Neural cell (in vitro differentiated cells): Measurements from ENCODE around the gene PER2. TPM values are rescaled to one million over a fixed set of nuclear protein-coding genes. Genes with fewer than 3 reads are reported as not detected.

Experiments
- H2AFZ ChIP-seq: fragments of 200-600, 300-800 bp; sonication (generic), shearing (Covaris generic); 2 replicates; pipeline ENCODE4 v1.6.0; 2014; ENCODE audit warnings: low read depth, mild to moderate bottlenecking, antibody characterized with exemption, low read length, moderate library complexity
- H3F3A ChIP-seq: fragments of 200-600 bp; shearing (Covaris generic); 2 replicates; pipeline ENCODE4 v1.6.1; 2016; ENCODE audit warnings: mild to moderate bottlenecking, moderate library complexity, mixed read lengths, antibody characterized with exemption, low read length; ENCODE audit not compliant: insufficient read depth, poor library complexity, severe bottlenecking
- H3K27ac ChIP-seq: fragments of 200-600, 300-800 bp; sonication (generic), shearing (Covaris generic); 2 replicates; pipeline ENCODE4 v1.5.1; 2014; ENCODE audit warnings: mild to moderate bottlenecking, low read length, moderate library complexity
- H3K27me3 ChIP-seq: fragments of 300-800, 200-600 bp; sonication (generic), shearing (Covaris generic); 2 replicates; pipeline ENCODE4 v1.6.0; 2014; ENCODE audit warnings: mild to moderate bottlenecking, low read depth, low read length, moderate library complexity; ENCODE audit not compliant: insufficient read depth
- H3K36me3 ChIP-seq: fragments of 300-800, 200-600 bp; sonication (generic), shearing (Covaris generic); 2 replicates; pipeline ENCODE4 v1.5.1; 2014; ENCODE audit warnings: mild to moderate bottlenecking, antibody characterized with exemption, low read length, moderate library complexity; ENCODE audit not compliant: insufficient read depth
- H3K4me2 ChIP-seq: fragments of 300-800, 200-600 bp; sonication (generic), shearing (Covaris generic); 2 replicates; pipeline ENCODE4 v1.6.0; 2014; ENCODE audit warnings: mild to moderate bottlenecking, low read length
- H3K4me3 ChIP-seq: fragments of 300-800, 200-600 bp; sonication (generic), shearing (Covaris generic); 2 replicates; pipeline ENCODE4 v1.5.1; 2014; ENCODE audit warnings: mild to moderate bottlenecking, low read length, moderate library complexity
- H3K79me2 ChIP-seq: fragments of 200-600 bp; shearing (Covaris generic); replicated peaks from 2 replicates; pipeline ENCODE4 v1.6.0; 2014; ENCODE audit warnings: mild to moderate bottlenecking, low read length, moderate library complexity; ENCODE audit not compliant: insufficient read depth
- H3K9ac ChIP-seq: fragments of 300-800, 200-600 bp; sonication (generic), shearing (Covaris generic); 2 replicates; pipeline ENCODE4 v1.6.1; 2016; ENCODE audit warnings: mild to moderate bottlenecking, low read length, mixed read lengths
- H3K9me2 ChIP-seq: fragments of 200-600 bp; shearing (Covaris generic); 2 replicates; pipeline ENCODE4 v1.6.1; 2016; ENCODE audit warnings: mild to moderate bottlenecking, low read length, mixed read lengths; ENCODE audit not compliant: insufficient read depth
- H3K9me3 ChIP-seq: fragments of 200-600, 300-800 bp; sonication (generic), shearing (Covaris generic); 2 replicates; pipeline ENCODE4 v1.6.1; 2016; ENCODE audit warnings: mild to moderate bottlenecking, mixed run types, low read length, moderate library complexity, mixed read lengths
- H4K20me1 ChIP-seq: fragments of 200-600 bp; shearing (Covaris generic); 2 replicates; pipeline ENCODE4 v1.6.1; 2016; ENCODE audit warnings: mild to moderate bottlenecking, mixed run types; ENCODE audit not compliant: insufficient read depth
- CTCF ChIP-seq: fragments of 450-650 bp; IDR thresholded peaks from 2 replicates; pipeline ENCODE4 v1.5.1; 2014; ENCODE audit warnings: antibody characterized with exemption, mild to moderate bottlenecking, moderate library complexity; ENCODE audit not compliant: poor library complexity, severe bottlenecking
- EP300 ChIP-seq: fragments of 450-650 bp; conservative IDR thresholded peaks from 2 replicates; pipeline ENCODE4 v1.6.1; 2014; ENCODE audit warnings: antibody characterized with exemption, mild to moderate bottlenecking, moderate library complexity; ENCODE audit not compliant: poor library complexity, severe bottlenecking
- EZH2 ChIP-seq: fragments of 200-600, 300-800 bp; shearing (Covaris generic), sonication (generic); IDR thresholded peaks from 2 replicates; pipeline ENCODE4 v1.6.1; 2014; ENCODE audit warnings: antibody characterized with exemption, low read length, borderline replicate concordance, mild to moderate bottlenecking; ENCODE audit not compliant: insufficient read depth, poor library complexity, severe bottlenecking
- MXI1 ChIP-seq: fragments of 450-650 bp; conservative IDR thresholded peaks from 2 replicates; pipeline ENCODE4 v1.6.1; 2014; ENCODE audit warnings: antibody characterized with exemption, mild to moderate bottlenecking; ENCODE audit not compliant: poor library complexity, severe bottlenecking
- POLR2AphosphoS5 ChIP-seq: IDR thresholded peaks from 2 replicates; pipeline ENCODE4 v1.6.1; 2012
- RAD21 ChIP-seq: fragments of 450-650 bp; conservative IDR thresholded peaks from 2 replicates; pipeline ENCODE4 v1.6.1; 2014; ENCODE audit warnings: antibody characterized with exemption, mild to moderate bottlenecking, moderate library complexity
- SMC3 ChIP-seq: fragments of 450-650 bp; conservative IDR thresholded peaks from 2 replicates; pipeline ENCODE4 v1.6.1; 2014; ENCODE audit warnings: antibody characterized with exemption, mild to moderate bottlenecking, moderate library complexity; ENCODE audit not compliant: poor library complexity
- TAF1 ChIP-seq: IDR thresholded peaks from 2 replicates; pipeline ENCODE4 v1.6.1; 2012; ENCODE audit warnings: low read depth
- polyA plus RNA-seq: library from polyadenylated mRNA; depleted of rRNA; stranded (reverse); fragments of >200 nt; gene quantifications from 2 replicates; pipeline ENCODE4 v1.2.3, GENCODE V29; 2014
- TF ChIP-seq, protein P1 (sequence below): IDR thresholded peaks from 2 replicates; pipeline ENCODE4 v1.6.1; 2012; ENCODE audit warnings: borderline replicate concordance

The PER2 gene
- polyA plus RNA-seq, 1 donor from 2014 or later = 3.2 TPM

DNA sequence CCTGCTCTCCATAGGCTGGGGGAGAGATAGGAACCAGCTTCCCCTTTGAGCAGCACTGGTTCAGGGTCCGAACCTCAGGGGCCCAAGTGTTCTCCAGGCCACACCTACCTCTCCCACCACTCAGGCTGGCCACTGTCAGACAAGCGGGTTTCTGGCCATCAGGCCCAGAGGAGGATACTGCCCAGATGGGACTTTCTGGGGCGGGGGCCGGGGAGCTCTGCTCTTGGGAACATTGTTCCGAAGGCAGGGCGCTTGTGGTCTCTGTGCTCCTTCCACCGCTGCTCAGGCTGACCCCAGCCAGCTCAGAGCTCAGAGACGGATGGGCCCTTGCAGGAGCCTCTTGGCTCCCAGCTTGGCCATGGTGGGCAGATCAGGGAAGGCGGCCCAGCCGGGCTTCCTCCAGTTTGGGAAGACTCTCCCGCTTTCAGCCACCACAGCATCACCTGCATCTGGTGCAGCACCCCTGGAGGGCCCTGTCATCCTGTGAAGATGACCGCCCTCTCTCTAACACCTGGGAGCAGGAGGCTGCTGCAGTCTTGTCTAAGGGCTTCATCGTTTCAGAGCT lies 26.7 kb upstream of the PER2 start:
- Histone ChIP-seq H3K9ac (no peak overlapping the region), H2AFZ (no peak overlapping the region), H3K36me3 (no peaks in the 10 kb centered on the region), H3K27me3 (no peaks in the 10 kb centered on the region), H3K27ac (no peak overlapping the region), H3K4me2 (no peak overlapping the region), H3K9me3 (no peaks in the 10 kb centered on the region), H3K9me2 (no peaks in the 10 kb centered on the region), H3K79me2 (no peaks in the 10 kb centered on the region), H3K4me3 (no peak overlapping the region), H3F3A (no peaks in the 10 kb centered on the region), H4K20me1 (no peaks in the 10 kb centered on the region)
- TF ChIP-seq SMC3 = no peak

DNA sequence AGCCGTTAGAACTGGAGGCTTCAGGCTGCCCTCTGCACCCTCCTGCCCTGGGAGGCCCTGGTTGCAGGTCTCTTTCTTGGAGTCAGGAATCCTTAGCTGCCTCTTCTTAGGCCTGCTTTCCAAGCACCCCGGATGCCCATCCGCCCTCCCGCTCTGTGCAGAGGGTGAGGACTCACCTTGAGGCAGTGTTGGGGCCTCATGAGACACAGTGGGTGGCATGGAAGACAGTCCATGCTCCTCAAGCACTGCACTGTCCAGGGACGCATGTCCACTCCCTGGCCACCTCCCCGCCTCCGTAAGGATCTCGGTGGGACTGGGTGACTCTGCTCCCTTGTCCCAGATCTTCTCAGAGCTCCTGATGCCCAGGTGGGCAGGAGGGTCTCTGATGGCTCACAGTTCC lies 26.2 kb upstream of the PER2 start:
- no peaks in the 10 kb centered on the region for H3K27me3 ChIP-seq
- no peaks in the 10 kb centered on the region for H3F3A ChIP-seq
- H3K4me2 ChIP-seq = no peak overlapping the region
- H2AFZ ChIP-seq = no peak overlapping the region
- no peak overlapping the region for H3K27ac ChIP-seq
- H3K79me2 ChIP-seq = no peaks in the 10 kb centered on the region
- no peaks in the 10 kb centered on the region for H3K9me3 ChIP-seq
- H4K20me1 ChIP-seq = no peaks in the 10 kb centered on the region
- H3K9ac ChIP-seq = no peak overlapping the region
- H3K36me3 ChIP-seq = no peaks in the 10 kb centered on the region
- H3K9me2 ChIP-seq = no peaks in the 10 kb centered on the region
- TF ChIP-seq SMC3 (no peak), TAF1 (no peak), EZH2 (no peak), CTCF (no peak), MXI1 (no peak), RAD21 (no peak), EP300 (no peak), POLR2AphosphoS5 (no peak)
- TF ChIP-seq, protein P1, sequence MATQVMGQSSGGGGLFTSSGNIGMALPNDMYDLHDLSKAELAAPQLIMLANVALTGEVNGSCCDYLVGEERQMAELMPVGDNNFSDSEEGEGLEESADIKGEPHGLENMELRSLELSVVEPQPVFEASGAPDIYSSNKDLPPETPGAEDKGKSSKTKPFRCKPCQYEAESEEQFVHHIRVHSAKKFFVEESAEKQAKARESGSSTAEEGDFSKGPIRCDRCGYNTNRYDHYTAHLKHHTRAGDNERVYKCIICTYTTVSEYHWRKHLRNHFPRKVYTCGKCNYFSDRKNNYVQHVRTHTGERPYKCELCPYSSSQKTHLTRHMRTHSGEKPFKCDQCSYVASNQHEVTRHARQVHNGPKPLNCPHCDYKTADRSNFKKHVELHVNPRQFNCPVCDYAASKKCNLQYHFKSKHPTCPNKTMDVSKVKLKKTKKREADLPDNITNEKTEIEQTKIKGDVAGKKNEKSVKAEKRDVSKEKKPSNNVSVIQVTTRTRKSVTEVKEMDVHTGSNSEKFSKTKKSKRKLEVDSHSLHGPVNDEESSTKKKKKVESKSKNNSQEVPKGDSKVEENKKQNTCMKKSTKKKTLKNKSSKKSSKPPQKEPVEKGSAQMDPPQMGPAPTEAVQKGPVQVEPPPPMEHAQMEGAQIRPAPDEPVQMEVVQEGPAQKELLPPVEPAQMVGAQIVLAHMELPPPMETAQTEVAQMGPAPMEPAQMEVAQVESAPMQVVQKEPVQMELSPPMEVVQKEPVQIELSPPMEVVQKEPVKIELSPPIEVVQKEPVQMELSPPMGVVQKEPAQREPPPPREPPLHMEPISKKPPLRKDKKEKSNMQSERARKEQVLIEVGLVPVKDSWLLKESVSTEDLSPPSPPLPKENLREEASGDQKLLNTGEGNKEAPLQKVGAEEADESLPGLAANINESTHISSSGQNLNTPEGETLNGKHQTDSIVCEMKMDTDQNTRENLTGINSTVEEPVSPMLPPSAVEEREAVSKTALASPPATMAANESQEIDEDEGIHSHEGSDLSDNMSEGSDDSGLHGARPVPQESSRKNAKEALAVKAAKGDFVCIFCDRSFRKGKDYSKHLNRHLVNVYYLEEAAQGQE = no peak
- H3K4me3 ChIP-seq = no peak overlapping the region

- no peaks in the 10 kb centered on the region for H3K27me3 ChIP-seq
- H4K20me1 ChIP-seq = no peaks in the 10 kb centered on the region
- H3K9ac ChIP-seq = no peak overlapping the region
- no peak overlapping the region for H3K4me2 ChIP-seq
- no peaks in the 10 kb centered on the region for H3K9me3 ChIP-seq
- no peaks in the 10 kb centered on the region for H3F3A ChIP-seq
- no peak overlapping the region for H3K4me3 ChIP-seq
- no peaks in the 10 kb centered on the region for H3K79me2 ChIP-seq
- no peaks in the 10 kb centered on the region for H3K36me3 ChIP-seq
- no peaks in the 10 kb centered on the region for H3K9me2 ChIP-seq
- no peak for TF ChIP-seq MXI1
- no peak for TF ChIP-seq RAD21
- TF ChIP-seq EP300 = no peak
- no peak for TF ChIP-seq CTCF
- TF ChIP-seq, protein P1 = no peak
- TF ChIP-seq TAF1 = no peak
- TF ChIP-seq SMC3 = no peak
- TF ChIP-seq POLR2AphosphoS5 = no peak
- no peak for TF ChIP-seq EZH2
- no peak overlapping the region for H2AFZ ChIP-seq
- no peak overlapping the region for H3K27ac ChIP-seq
Measured at GRCh38 chr2:238313991-238314350, 25.6 kb upstream of the PER2 start.
